GM12878 (cell line): ENCODE measurements around the gene NUTM1. TPM values are rescaled to one million over a fixed set of nuclear protein-coding genes. Genes with fewer than 3 reads are reported as not detected.
A peak's percentile ranks its signal among the peaks of the same experiment; 100 is the strongest.

Experiments used
- ATAC-seq: fragments of 200-7000 bp; cut with Tn5 transposase; 3 replicates; pipeline ENCODE4 v1.9.1; 2020; ENCODE audit warnings: mild to moderate bottlenecking, moderate library complexity
- BruUV-seq: library from RNA; stranded (reverse); fragments of 400-500 nt; replicated peaks from 2 replicates; lab custom pipeline; 2021; lab: Mats Ljungman, UMichigan
- CTCF ChIA-PET: fragments of 300-600 bp; sonication (Branson Sonifier 250); formaldehyde crosslinking; extraction: SDS; loops from one replicate; lab custom pipeline; 2021; ENCODE audit warnings: inconsistent platforms; lab: Yijun Ruan, JAX
- POLR2A ChIA-PET: fragments of 350-600 bp; formaldehyde crosslinking; extraction: SDS; loops from one replicate; lab custom pipeline; 2021; ENCODE audit warnings: inconsistent platforms; lab: Charles Lee
- RAD21 ChIA-PET: fragments of 300-600 bp; sonication (Branson Sonifier 250); formaldehyde crosslinking; loops from one replicate; lab custom pipeline; 2023; ENCODE audit warnings: antibody characterized with exemption; ENCODE audit not compliant: unreplicated experiment; lab: Charles Lee
- SMC1A ChIA-PET: fragments of 300-600 bp; sonication (Branson Sonifier 250); formaldehyde crosslinking; loops from one replicate; lab custom pipeline; 2023; ENCODE audit not compliant: unreplicated experiment, uncharacterized antibody; lab: Charles Lee
- DNase-seq: peaks from one replicate; pipeline ENCODE4 v3.0.0-alpha.2; 2011; ENCODE audit warnings: low read depth, low spot score
- FAIRE-seq: peaks from 3 replicates; lab custom pipeline; 2011; peaks lifted over from hg19 to GRCh38; lab: Jason Lieb, UNC
- H2AFZ ChIP-seq: 2 replicates; pipeline ENCODE4 v1.6.0; 2011; ENCODE audit warnings: low read depth, low read length, control low read depth; ENCODE audit not compliant: control insufficient read depth
- H3K27ac ChIP-seq: 2 replicates; pipeline ENCODE4 v1.5.1; 2011; ENCODE audit warnings: control low read depth; ENCODE audit not compliant: control insufficient read depth, insufficient read depth
- H3K27me3 ChIP-seq, 2 experiments: replicated peaks in 1 of 2; 2 replicates each; pipeline versions ENCODE4 v1.6.0 to v1.6.1; 2011; ENCODE audit warnings: low read length in 1 of 2; ENCODE audit not compliant: control insufficient read depth in 2 of 2, insufficient read depth in 2 of 2
- H3K36me3 ChIP-seq, 2 experiments: 2 replicates each; pipeline ENCODE4 v1.5.1; 2011; ENCODE audit warnings: low read length in 1 of 2; ENCODE audit not compliant: control insufficient read depth in 2 of 2, insufficient read depth in 2 of 2
- H3K4me1 ChIP-seq: 2 replicates; pipeline ENCODE4 v1.6.1; 2011; ENCODE audit warnings: mild to moderate bottlenecking, low read length, moderate library complexity, mixed read lengths; ENCODE audit not compliant: control insufficient read depth, insufficient read depth
- H3K4me2 ChIP-seq: 2 replicates; pipeline ENCODE4 v1.6.0; 2011; ENCODE audit warnings: control low read depth; ENCODE audit not compliant: control insufficient read depth, insufficient read depth
- H3K4me3 ChIP-seq: fragments of 200-600 bp; sonication (generic); 2 replicates; pipeline ENCODE4 v1.5.1; 2016
- H3K79me2 ChIP-seq: 2 replicates; pipeline ENCODE4 v1.6.0; 2011; ENCODE audit warnings: low read length; ENCODE audit not compliant: control insufficient read depth, insufficient read depth
- H3K9ac ChIP-seq: 2 replicates; pipeline ENCODE4 v1.8.0; 2011; ENCODE audit warnings: low read length, control low read depth, mixed read lengths; ENCODE audit not compliant: control insufficient read depth, insufficient read depth
- H3K9me3 ChIP-seq: replicated peaks from 3 replicates; pipeline ENCODE4 v1.5.1; 2011; ENCODE audit warnings: mild to moderate bottlenecking, low read length; ENCODE audit not compliant: control insufficient read depth, insufficient read depth
- H4K20me1 ChIP-seq: 2 replicates; pipeline ENCODE4 v1.6.0; 2011; ENCODE audit not compliant: control insufficient read depth, insufficient read depth
- ATF2 ChIP-seq: IDR thresholded peaks from 2 replicates; pipeline ENCODE4 v1.6.1; 2012; ENCODE audit warnings: low read length, inconsistent platforms
- NR2C2 ChIP-seq: IDR thresholded peaks from 2 replicates; pipeline ENCODE4 v1.6.1; 2011; ENCODE audit warnings: borderline replicate concordance, low read depth; ENCODE audit not compliant: control insufficient read depth, insufficient read length
- PAX5 ChIP-seq: IDR thresholded peaks from 2 replicates; pipeline ENCODE4 v1.6.1; 2011; ENCODE audit warnings: low read depth, low read length, borderline replicate concordance
- RUNX3 ChIP-seq: IDR thresholded peaks from 2 replicates; pipeline ENCODE4 v1.6.1; 2012; ENCODE audit warnings: low read length, inconsistent platforms
- WRNIP1 ChIP-seq: IDR thresholded peaks from 2 replicates; pipeline ENCODE4 v1.6.1; 2011; ENCODE audit warnings: low read depth, low read length, improper control_type of control experiment, borderline replicate concordance
- ZBED1 ChIP-seq: IDR thresholded peaks from 2 replicates; pipeline ENCODE4 v1.6.1; 2016; ENCODE audit warnings: borderline replicate concordance
- whole genome bisulfite sequencing: methylation state at CpG from one replicate; pipeline ENCODE4 v1.1.6; 2016; ENCODE audit warnings: low lambda C conversion rate; ENCODE audit not compliant: insufficient replicate concordance, insufficient coverage; ENCODE audit errors: missing lambda C conversion rate; 5-methylcytosine and 5-hydroxymethylcytosine counted together
- in situ Hi-C: fragments of 300-500 bp; cut with MboI; formaldehyde crosslinking; loops from 9 replicates; pipeline ENCODE4 v1.14.3; 2018; ENCODE audit warnings: mixed read lengths
- intact Hi-C: fragments of 100-400 bp; cut with micrococcal nuclease; formaldehyde crosslinking; loops from one replicate; pipeline ENCODE4 v1.14.2; 2022; ENCODE audit not compliant: unreplicated experiment
- polyA plus RNA-seq, 11 experiments: library from polyadenylated mRNA; depleted of rRNA in 4 of 11; unstranded in 6 of 11; stranded (reverse) in 5 of 11; fragments of >200 nt; fragmentation: Nextera tagmentation in 4 of 11; fragmentation: Illumina TruSeq in 1 of 11; extraction: Ambion mirVana in 4 of 11; extraction: Trizol in 1 of 11; gene quantifications; 1 replicate in 1 of 11; 2 replicates in 10 of 11; pipeline versions ENCODE4 v1.2.1 to v1.2.3, GENCODE V29; 2011 to 2016; ENCODE audit warnings: inconsistent platforms in 2 of 11, missing spikeins in 2 of 11, low read depth in 1 of 11
- total RNA-seq, 4 experiments: library from RNA; depleted of rRNA in 3 of 4; stranded (reverse); fragments of >200 nt in 3 of 4; fragmentation: Illumina TruSeq in 1 of 4; extraction: Trizol in 1 of 4; gene quantifications; 2 replicates each; pipeline versions ENCODE4 v1.2.1 to v1.2.3, GENCODE V29; 2013 to 2021
- TF ChIP-seq, protein P1 (sequence below): IDR thresholded peaks from 2 replicates; pipeline ENCODE4 v1.6.1; 2011; ENCODE audit warnings: low read depth, mild to moderate bottlenecking, low read length, moderate library complexity, borderline replicate concordance; ENCODE audit errors: extremely low read depth
- TF ChIP-seq, protein P2 (sequence below): fragments of 450-650 bp; IDR thresholded peaks from 2 replicates; pipeline ENCODE4 v1.6.1; 2017; ENCODE audit warnings: mild to moderate bottlenecking, moderate library complexity

Gene NUTM1
- total and polyA plus RNA-seq, 10 of the 15 experiments (the other 5 are each of a cell fraction or from before 2014, with no cell fraction given), result under 0.01 to 0.05 TPM; not detected in 8

DNA sequence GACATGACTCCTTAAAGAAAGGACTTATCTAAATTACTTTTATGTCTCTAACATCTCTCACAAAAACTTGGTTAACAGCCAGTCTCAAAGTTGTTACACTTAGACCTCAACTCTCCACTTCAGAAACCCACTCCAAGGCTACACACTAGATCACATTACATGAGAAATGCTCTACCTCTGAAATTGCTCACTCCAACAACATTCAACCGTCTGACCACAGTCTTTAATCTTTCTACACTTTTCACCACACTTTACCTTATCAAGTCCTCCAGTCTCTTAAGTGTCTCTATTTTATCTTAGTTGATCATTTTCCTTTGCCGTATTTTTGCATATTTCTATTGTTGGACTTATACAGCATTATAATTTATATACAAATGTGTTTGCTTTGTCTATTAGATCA is 11.3 kb upstream of the NUTM1 start:
- intact Hi-C loops, result no loop called here
- peaks cover 28% of the 10 kb centered on the region for H3K4me1 ChIP-seq
- FAIRE-seq, result no peak

More for the DNA sequence above, 11.3 kb upstream of the NUTM1 start:
- Histone ChIP-seq H2AFZ (no peak overlapping the region), H3K4me2 (peak overlapping the region; percentile 67), H3K9me3 (no peaks in the 10 kb centered on the region), H3K27ac (peak overlapping the region; percentile 94), H3K36me3 (no peaks in the 10 kb centered on the region), H3K79me2 (peaks cover 91% of the 10 kb centered on the region), H3K27me3 (no peaks in the 10 kb centered on the region), H4K20me1 (no peaks in the 10 kb centered on the region), H3K4me3 (peak overlapping the region; percentile 8), H3K9ac (0 out of 2 replicates have a peak overlapping the region, but pooled peaks have one; percentile 24)
- ChIA-PET CTCF (no interaction called here), SMC1A (interaction anchor here (5.4 kb wide), 1 partner anchor 15 kb away, joined by 42 read pairs; no protein-coding TSS in a partner anchor), POLR2A (interaction anchor here (2.8 kb wide), 1 partner anchor 13 kb away, joined by 15 read pairs; no protein-coding TSS in a partner anchor), RAD21 (interaction anchor here (1.3 kb wide), 1 partner anchor 11 kb away, joined by 5 read pairs; no protein-coding TSS in a partner anchor)
- 53% methylated on average over 2 of the region's 2 CpGs for WGBS
- DNase-seq (no peak), ATAC-seq (peak; percentile 13; the same call in 2 of the 3 replicates)
- no peak for TF ChIP-seq PAX5
- TF ChIP-seq ATF2, result no peak
- TF ChIP-seq RUNX3, result peak; percentile 61
- no peak for TF ChIP-seq ZBED1
- TF ChIP-seq, protein P1, sequence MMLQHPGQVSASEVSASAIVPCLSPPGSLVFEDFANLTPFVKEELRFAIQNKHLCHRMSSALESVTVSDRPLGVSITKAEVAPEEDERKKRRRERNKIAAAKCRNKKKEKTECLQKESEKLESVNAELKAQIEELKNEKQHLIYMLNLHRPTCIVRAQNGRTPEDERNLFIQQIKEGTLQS, result no peak
- TF ChIP-seq, protein P2, sequence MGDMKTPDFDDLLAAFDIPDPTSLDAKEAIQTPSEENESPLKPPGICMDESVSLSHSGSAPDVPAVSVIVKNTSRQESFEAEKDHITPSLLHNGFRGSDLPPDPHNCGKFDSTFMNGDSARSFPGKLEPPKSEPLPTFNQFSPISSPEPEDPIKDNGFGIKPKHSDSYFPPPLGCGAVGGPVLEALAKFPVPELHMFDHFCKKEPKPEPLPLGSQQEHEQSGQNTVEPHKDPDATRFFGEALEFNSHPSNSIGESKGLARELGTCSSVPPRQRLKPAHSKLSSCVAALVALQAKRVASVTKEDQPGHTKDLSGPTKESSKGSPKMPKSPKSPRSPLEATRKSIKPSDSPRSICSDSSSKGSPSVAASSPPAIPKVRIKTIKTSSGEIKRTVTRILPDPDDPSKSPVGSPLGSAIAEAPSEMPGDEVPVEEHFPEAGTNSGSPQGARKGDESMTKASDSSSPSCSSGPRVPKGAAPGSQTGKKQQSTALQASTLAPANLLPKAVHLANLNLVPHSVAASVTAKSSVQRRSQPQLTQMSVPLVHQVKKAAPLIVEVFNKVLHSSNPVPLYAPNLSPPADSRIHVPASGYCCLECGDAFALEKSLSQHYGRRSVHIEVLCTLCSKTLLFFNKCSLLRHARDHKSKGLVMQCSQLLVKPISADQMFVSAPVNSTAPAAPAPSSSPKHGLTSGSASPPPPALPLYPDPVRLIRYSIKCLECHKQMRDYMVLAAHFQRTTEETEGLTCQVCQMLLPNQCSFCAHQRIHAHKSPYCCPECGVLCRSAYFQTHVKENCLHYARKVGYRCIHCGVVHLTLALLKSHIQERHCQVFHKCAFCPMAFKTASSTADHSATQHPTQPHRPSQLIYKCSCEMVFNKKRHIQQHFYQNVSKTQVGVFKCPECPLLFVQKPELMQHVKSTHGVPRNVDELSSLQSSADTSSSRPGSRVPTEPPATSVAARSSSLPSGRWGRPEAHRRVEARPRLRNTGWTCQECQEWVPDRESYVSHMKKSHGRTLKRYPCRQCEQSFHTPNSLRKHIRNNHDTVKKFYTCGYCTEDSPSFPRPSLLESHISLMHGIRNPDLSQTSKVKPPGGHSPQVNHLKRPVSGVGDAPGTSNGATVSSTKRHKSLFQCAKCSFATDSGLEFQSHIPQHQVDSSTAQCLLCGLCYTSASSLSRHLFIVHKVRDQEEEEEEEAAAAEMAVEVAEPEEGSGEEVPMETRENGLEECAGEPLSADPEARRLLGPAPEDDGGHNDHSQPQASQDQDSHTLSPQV, result no peak
- TF ChIP-seq WRNIP1, result no peak
- TF ChIP-seq NR2C2, result no peak
- BruUV-seq, result no TSS peak
- in situ Hi-C loops, result no loop called here
